K562 (cell line): ENCODE measurements around the gene LCNL1. TPM values are rescaled to one million over a fixed set of nuclear protein-coding genes. Genes with fewer than 3 reads are reported as not detected.

Experiments
- BRCA1 ChIP-seq, 2 experiments: fragments of 450-650 bp in 1 of 2; sonication (generic) in 1 of 2; formaldehyde crosslinking in 1 of 2; IDR thresholded peaks; 2 replicates each; pipeline versions ENCODE4 v1.5.0 to v1.6.1; 2017 to 2020; ENCODE audit warnings: mild to moderate bottlenecking in 1 of 2, missing genetic modification reagents in 1 of 2
- CUX1 ChIP-seq: fragments of 200-800 bp; sonication (Bioruptor generic); IDR thresholded peaks from 2 replicates; pipeline ENCODE4 v1.6.1; 2016; ENCODE audit warnings: missing genetic modification characterization, missing compliant biosample characterization
- CXXC5 ChIP-seq: fragments of 250-450 bp; sonication (Bioruptor Pico); IDR thresholded peaks from 2 replicates; pipeline ENCODE4 v1.8.0; 2022; ENCODE audit warnings: inconsistent platforms, mild to moderate bottlenecking, moderate library complexity
- DLX4 ChIP-seq: fragments of 250-450 bp; sonication (Bioruptor Pico); IDR thresholded peaks from 2 replicates; pipeline ENCODE4 v1.6.1; 2021; ENCODE audit warnings: mild to moderate bottlenecking
- ESRRB ChIP-seq: fragments of 250-450 bp; sonication (Bioruptor Pico); IDR thresholded peaks from 2 replicates; pipeline ENCODE4 v1.5.0; 2020; ENCODE audit warnings: mild to moderate bottlenecking, moderate library complexity, borderline replicate concordance
- HIVEP1 ChIP-seq: fragments of 250-450 bp; sonication (Bioruptor Pico); IDR thresholded peaks from 2 replicates; pipeline ENCODE4 v1.4.0; 2020; ENCODE audit warnings: mild to moderate bottlenecking
- JUN ChIP-seq, 2 experiments: sonication (generic) in 1 of 2; formaldehyde crosslinking in 1 of 2; IDR thresholded peaks; 2 replicates each; pipeline versions ENCODE4 v1.6.1 to v1.8.0; 2012 to 2022; ENCODE audit warnings: borderline replicate concordance in 2 of 2, mild to moderate bottlenecking in 2 of 2, improper control_type of control experiment in 1 of 2, low read depth in 1 of 2, low read length in 1 of 2, missing genetic modification reagents in 1 of 2
- NEUROD1 ChIP-seq: fragments of 150-350 bp; IDR thresholded peaks from 2 replicates; pipeline ENCODE4 v1.6.1; 2014; ENCODE audit warnings: borderline replicate concordance, low read length, low read depth; ENCODE audit not compliant: partially characterized antibody
- NFE2L1 ChIP-seq: fragments of 450-650 bp; IDR thresholded peaks from 2 replicates; pipeline ENCODE4 v1.6.1; 2016; ENCODE audit warnings: missing genetic modification characterization, low read depth, mild to moderate bottlenecking, missing compliant biosample characterization, moderate library complexity, borderline replicate concordance
- NFIC ChIP-seq: fragments of 450-650 bp; IDR thresholded peaks from 2 replicates; pipeline ENCODE4 v1.6.1; 2017; ENCODE audit warnings: mild to moderate bottlenecking, inconsistent platforms
- NFYB ChIP-seq: IDR thresholded peaks from 2 replicates; pipeline ENCODE4 v1.6.1; 2011; ENCODE audit warnings: mild to moderate bottlenecking, moderate library complexity; ENCODE audit not compliant: insufficient read length; ENCODE audit errors: extremely low read depth
- PTRF ChIP-seq: fragments of 450-650 bp; IDR thresholded peaks from 2 replicates; pipeline ENCODE4 v1.6.1; 2016; ENCODE audit warnings: mild to moderate bottlenecking, missing genetic modification characterization, missing compliant biosample characterization
- SAFB ChIP-seq: fragments of 200-400 bp; formaldehyde crosslinking; IDR thresholded peaks from 2 replicates; pipeline ENCODE4 v1.6.1; 2017; ENCODE audit warnings: low read depth, low read length, borderline replicate concordance
- TFE3 ChIP-seq: fragments of 450-650 bp; formaldehyde crosslinking; IDR thresholded peaks from 2 replicates; pipeline ENCODE4 v1.4.0; 2020; ENCODE audit warnings: mild to moderate bottlenecking, mixed read lengths
- TSC22D4 ChIP-seq: fragments of 450-650 bp; IDR thresholded peaks from 2 replicates; pipeline ENCODE4 v1.6.1; 2016; ENCODE audit warnings: missing genetic modification characterization, missing biosample characterization, control low read depth
- USF1 ChIP-seq: sonication (generic); formaldehyde crosslinking; IDR thresholded peaks from 2 replicates; pipeline ENCODE4 v1.9.0; 2022; ENCODE audit warnings: mild to moderate bottlenecking, missing genetic modification reagents
- ZBTB8A ChIP-seq: fragments of 450-650 bp; IDR thresholded peaks from 2 replicates; pipeline ENCODE4 v1.6.1; 2018; ENCODE audit warnings: mild to moderate bottlenecking, moderate library complexity; ENCODE audit not compliant: partially characterized antibody
- ZKSCAN1 ChIP-seq: fragments of 150-350 bp; IDR thresholded peaks from 2 replicates; pipeline ENCODE4 v1.6.1; 2016; ENCODE audit warnings: low read depth, low read length
- ZKSCAN3 ChIP-seq: fragments of 250-450 bp; sonication (Bioruptor Pico); IDR thresholded peaks from 2 replicates; pipeline ENCODE4 v1.4.0; 2020
- ZNF197 ChIP-seq: fragments of 200-800 bp; sonication (Bioruptor generic); IDR thresholded peaks from 2 replicates; pipeline ENCODE4 v1.6.1; 2016; ENCODE audit warnings: low read depth, missing genetic modification characterization, missing compliant biosample characterization
- ZNF316 ChIP-seq: fragments of 450-650 bp; IDR thresholded peaks from 2 replicates; pipeline ENCODE4 v1.6.1; 2016
- polyA plus RNA-seq, 8 experiments: library from polyadenylated mRNA; depleted of rRNA in 4 of 8; stranded (reverse) in 5 of 8; unstranded in 3 of 8; fragments of >200 nt; fragmentation: Nextera tagmentation in 2 of 8; fragmentation: Illumina TruSeq in 1 of 8; extraction: Ambion mirVana in 2 of 8; extraction: Trizol in 1 of 8; gene quantifications; 2 replicates each; pipeline versions ENCODE4 v1.2.1 to v1.2.3, GENCODE V29; 2011 to 2014; ENCODE audit warnings: inconsistent platforms in 1 of 8, missing spikeins in 1 of 8
- total RNA-seq, 7 experiments: library from RNA; depleted of rRNA in 6 of 7; stranded (reverse); fragments of >200 nt in 6 of 7; fragmentation: Illumina TruSeq in 2 of 7; extraction: Trizol in 2 of 7; gene quantifications; 2 replicates each; pipeline versions ENCODE4 v1.2.1 to v1.2.3, GENCODE V29; 2011 to 2021; ENCODE audit warnings: low replicate concordance in 1 of 7

LCNL1 gene
- total and polyA plus RNA-seq, 9 of the 15 experiments (the other 6 are each of a cell fraction or from before 2014, with no cell fraction given), result 0.04 to 0.16 (median 0.04) TPM; not detected in 4

GRCh38 chr9:136947955-136948510 is 34.8 kb upstream of the LCNL1 start (continued):
- no peak for TF ChIP-seq TFE3 (CRISPR knock-in tag)
- TF ChIP-seq ZBTB8A, result no peak
- TF ChIP-seq NFYB, result no peak
- TF ChIP-seq HIVEP1 (CRISPR knock-in tag), result no peak
- TF ChIP-seq BRCA1 (IDR thresholded peaks at IDR 0.05), result no peak
- no peak for TF ChIP-seq BRCA1 (CRISPR knock-in tag; IDR thresholded peaks at IDR 0.05)
- TF ChIP-seq DLX4 (CRISPR knock-in tag), result no peak
- TF ChIP-seq TSC22D4 (tag), result no peak
- TF ChIP-seq NFIC, result no peak
- no peak; the same call in 1 of the 2 replicates for TF ChIP-seq ZKSCAN1
- no peak for TF ChIP-seq PTRF (tag)
- no peak for TF ChIP-seq NFE2L1
- TF ChIP-seq ZNF316, result no peak
- no peak for TF ChIP-seq CXXC5
- TF ChIP-seq ZNF197 (CRISPR knock-in tag), result no peak
- TF ChIP-seq NEUROD1, result no peak
- peak; percentile 40; the same call in 1 of the 2 replicates for TF ChIP-seq USF1 (CRISPR knock-in tag)
- TF ChIP-seq SAFB, result no peak
- TF ChIP-seq ESRRB, result no peak
- TF ChIP-seq JUN (IDR thresholded peaks at IDR 0.05; ENCODE audit: borderline replicate concordance, low read depth, low read length), result no peak
- no peak for TF ChIP-seq JUN (CRISPR knock-in tag; IDR thresholded peaks at IDR 0.05; ENCODE audit: borderline replicate concordance)
- TF ChIP-seq CUX1 (CRISPR knock-in tag), result no peak
- TF ChIP-seq ZKSCAN3 (CRISPR knock-in tag), result no peak
